Measurements from ENCODE around the gene CERS3. TPM values are rescaled to one million over a fixed set of nuclear protein-coding genes. Genes with fewer than 3 reads are reported as not detected.

CERS3 gene
- total and polyA plus RNA-seq, 4 donors, result not detected

DNA sequence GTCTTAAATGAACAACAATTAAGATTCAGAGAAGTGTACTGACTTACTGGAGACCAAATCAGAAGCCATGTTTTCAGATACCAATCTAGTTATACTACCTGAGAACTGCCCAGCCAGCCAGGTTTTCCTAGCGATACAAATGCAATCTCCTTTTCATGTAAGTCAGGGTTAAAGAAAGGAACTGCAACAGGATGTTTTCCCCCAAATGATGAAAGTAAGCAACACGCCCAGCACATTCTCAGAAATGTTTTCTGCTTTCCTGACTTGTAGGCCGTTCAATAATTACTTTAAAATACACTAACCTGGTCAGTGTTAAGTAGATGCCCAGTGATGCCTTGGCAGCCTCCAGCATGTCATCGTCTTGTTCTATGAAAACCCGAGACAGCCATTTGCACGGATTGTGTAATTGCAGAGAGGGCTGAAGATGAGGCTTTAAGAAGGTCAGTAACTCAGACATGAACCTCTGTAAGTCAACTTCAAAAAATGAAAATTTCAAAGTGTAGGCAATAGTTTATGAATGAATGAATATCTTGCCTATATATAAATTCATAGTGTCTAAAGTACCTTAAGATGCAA, 42.9 kb upstream of the CERS3 start:
- WGBS, result 90% methylated on average over 6 of the region's 6 CpGs
- H3K36me3 ChIP-seq (ENCODE audit: control insufficient read depth in 4 of 4, insufficient read depth in 3 of 4, low read depth in 1 of 4, low read length in 3 of 4), result peaks cover 0 to 22% (median 8%) of the 10 kb centered on the region in 4 donors
- H3K9ac ChIP-seq (ENCODE audit: low read depth in 1 of 2, low read length in 2 of 2), result no peak overlapping the region
- no peak for TF ChIP-seq GABPA (IDR thresholded peaks at IDR 0.05 in 1 of 2, conservative IDR thresholded peaks at IDR 0.05 in 1 of 2)
- no peak for TF ChIP-seq RXRA (IDR thresholded peaks at IDR 0.05)
- TF ChIP-seq SP1 (IDR thresholded peaks at IDR 0.05), result no peak
- no peak for TF ChIP-seq EGR1 (IDR thresholded peaks at IDR 0.05; ENCODE audit: low read depth in 2 of 2)
- TF ChIP-seq, protein P1, sequence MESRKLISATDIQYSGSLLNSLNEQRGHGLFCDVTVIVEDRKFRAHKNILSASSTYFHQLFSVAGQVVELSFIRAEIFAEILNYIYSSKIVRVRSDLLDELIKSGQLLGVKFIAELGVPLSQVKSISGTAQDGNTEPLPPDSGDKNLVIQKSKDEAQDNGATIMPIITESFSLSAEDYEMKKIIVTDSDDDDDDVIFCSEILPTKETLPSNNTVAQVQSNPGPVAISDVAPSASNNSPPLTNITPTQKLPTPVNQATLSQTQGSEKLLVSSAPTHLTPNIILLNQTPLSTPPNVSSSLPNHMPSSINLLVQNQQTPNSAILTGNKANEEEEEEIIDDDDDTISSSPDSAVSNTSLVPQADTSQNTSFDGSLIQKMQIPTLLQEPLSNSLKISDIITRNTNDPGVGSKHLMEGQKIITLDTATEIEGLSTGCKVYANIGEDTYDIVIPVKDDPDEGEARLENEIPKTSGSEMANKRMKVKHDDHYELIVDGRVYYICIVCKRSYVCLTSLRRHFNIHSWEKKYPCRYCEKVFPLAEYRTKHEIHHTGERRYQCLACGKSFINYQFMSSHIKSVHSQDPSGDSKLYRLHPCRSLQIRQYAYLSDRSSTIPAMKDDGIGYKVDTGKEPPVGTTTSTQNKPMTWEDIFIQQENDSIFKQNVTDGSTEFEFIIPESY (IDR thresholded peaks at IDR 0.05), result no peak
- TF ChIP-seq, protein P2, sequence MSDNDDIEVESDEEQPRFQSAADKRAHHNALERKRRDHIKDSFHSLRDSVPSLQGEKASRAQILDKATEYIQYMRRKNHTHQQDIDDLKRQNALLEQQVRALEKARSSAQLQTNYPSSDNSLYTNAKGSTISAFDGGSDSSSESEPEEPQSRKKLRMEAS (IDR thresholded peaks at IDR 0.05), result no peak
- TF ChIP-seq, protein P3, sequence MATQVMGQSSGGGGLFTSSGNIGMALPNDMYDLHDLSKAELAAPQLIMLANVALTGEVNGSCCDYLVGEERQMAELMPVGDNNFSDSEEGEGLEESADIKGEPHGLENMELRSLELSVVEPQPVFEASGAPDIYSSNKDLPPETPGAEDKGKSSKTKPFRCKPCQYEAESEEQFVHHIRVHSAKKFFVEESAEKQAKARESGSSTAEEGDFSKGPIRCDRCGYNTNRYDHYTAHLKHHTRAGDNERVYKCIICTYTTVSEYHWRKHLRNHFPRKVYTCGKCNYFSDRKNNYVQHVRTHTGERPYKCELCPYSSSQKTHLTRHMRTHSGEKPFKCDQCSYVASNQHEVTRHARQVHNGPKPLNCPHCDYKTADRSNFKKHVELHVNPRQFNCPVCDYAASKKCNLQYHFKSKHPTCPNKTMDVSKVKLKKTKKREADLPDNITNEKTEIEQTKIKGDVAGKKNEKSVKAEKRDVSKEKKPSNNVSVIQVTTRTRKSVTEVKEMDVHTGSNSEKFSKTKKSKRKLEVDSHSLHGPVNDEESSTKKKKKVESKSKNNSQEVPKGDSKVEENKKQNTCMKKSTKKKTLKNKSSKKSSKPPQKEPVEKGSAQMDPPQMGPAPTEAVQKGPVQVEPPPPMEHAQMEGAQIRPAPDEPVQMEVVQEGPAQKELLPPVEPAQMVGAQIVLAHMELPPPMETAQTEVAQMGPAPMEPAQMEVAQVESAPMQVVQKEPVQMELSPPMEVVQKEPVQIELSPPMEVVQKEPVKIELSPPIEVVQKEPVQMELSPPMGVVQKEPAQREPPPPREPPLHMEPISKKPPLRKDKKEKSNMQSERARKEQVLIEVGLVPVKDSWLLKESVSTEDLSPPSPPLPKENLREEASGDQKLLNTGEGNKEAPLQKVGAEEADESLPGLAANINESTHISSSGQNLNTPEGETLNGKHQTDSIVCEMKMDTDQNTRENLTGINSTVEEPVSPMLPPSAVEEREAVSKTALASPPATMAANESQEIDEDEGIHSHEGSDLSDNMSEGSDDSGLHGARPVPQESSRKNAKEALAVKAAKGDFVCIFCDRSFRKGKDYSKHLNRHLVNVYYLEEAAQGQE (IDR thresholded peaks at IDR 0.05), result no peak
- no peak for TF ChIP-seq FOXA1 (IDR thresholded peaks at IDR 0.05)
- no peak for TF ChIP-seq JUND (IDR thresholded peaks at IDR 0.05)
- no peak for TF ChIP-seq FOXA2 (IDR thresholded peaks at IDR 0.05)
- TF ChIP-seq YY1 (IDR thresholded peaks at IDR 0.05), result no peak
- no peak for TF ChIP-seq HNF4A (conservative IDR thresholded peaks at IDR 0.05)
- TF ChIP-seq, protein P4, sequence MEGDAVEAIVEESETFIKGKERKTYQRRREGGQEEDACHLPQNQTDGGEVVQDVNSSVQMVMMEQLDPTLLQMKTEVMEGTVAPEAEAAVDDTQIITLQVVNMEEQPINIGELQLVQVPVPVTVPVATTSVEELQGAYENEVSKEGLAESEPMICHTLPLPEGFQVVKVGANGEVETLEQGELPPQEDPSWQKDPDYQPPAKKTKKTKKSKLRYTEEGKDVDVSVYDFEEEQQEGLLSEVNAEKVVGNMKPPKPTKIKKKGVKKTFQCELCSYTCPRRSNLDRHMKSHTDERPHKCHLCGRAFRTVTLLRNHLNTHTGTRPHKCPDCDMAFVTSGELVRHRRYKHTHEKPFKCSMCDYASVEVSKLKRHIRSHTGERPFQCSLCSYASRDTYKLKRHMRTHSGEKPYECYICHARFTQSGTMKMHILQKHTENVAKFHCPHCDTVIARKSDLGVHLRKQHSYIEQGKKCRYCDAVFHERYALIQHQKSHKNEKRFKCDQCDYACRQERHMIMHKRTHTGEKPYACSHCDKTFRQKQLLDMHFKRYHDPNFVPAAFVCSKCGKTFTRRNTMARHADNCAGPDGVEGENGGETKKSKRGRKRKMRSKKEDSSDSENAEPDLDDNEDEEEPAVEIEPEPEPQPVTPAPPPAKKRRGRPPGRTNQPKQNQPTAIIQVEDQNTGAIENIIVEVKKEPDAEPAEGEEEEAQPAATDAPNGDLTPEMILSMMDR (IDR thresholded peaks at IDR 0.05; ENCODE audit: low read depth, low read length, missing input control), result no peak
- no peak for TF ChIP-seq RAD21 (IDR thresholded peaks at IDR 0.05)
- TF ChIP-seq, protein P5, sequence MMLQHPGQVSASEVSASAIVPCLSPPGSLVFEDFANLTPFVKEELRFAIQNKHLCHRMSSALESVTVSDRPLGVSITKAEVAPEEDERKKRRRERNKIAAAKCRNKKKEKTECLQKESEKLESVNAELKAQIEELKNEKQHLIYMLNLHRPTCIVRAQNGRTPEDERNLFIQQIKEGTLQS (IDR thresholded peaks at IDR 0.05), result no peak
- TF ChIP-seq TAF1 (conservative IDR thresholded peaks at IDR 0.05), result no peak
- no peak for TF ChIP-seq NR2F2 (IDR thresholded peaks at IDR 0.05)
- TF ChIP-seq HNF4G (IDR thresholded peaks at IDR 0.05), result no peak
- no peak for DNase-seq (ENCODE audit: low spot score)
- no peaks in the 10 kb centered on the region for H3K27me3 ChIP-seq (ENCODE audit: control insufficient read depth in 4 of 4, insufficient read depth in 4 of 4, low read length in 3 of 4)
- H3K9me3 ChIP-seq (ENCODE audit: control insufficient read depth in 4 of 4, low read length in 3 of 4), result no peaks in the 10 kb centered on the region
- no peak overlapping the region for H3K27ac ChIP-seq (ENCODE audit: low read depth in 1 of 2, low read length in 2 of 2)
- H3K4me3 ChIP-seq (ENCODE audit: low read depth in 1 of 3, low read length in 3 of 3), result no peak overlapping the region
- H3K4me1 ChIP-seq (ENCODE audit: control insufficient read depth in 4 of 4, insufficient read depth in 4 of 4, low read length in 3 of 4), result no peaks in the 10 kb centered on the region

Measured in liver (tissue), 9 donors.